GM23338 (cell line): ENCODE results near the gene AP1G1. TPM values are rescaled to one million over a fixed set of nuclear protein-coding genes. Genes with fewer than 3 reads are reported as not detected.

ENCODE experiments used
- ATAC-seq: fragments of 200-7000 bp; cut with Tn5 transposase; 3 replicates; pipeline ENCODE4 v1.9.1; 2020
- DNase-seq: peaks from one replicate; pipeline ENCODE4 v3.0.0-alpha.2; 2015; ENCODE audit warnings: low spot score
- H2AFZ ChIP-seq: fragments of 200-600 bp; sonication (generic); 2 replicates; pipeline ENCODE4 v1.8.0; 2016; ENCODE audit warnings: antibody characterized with exemption, mild to moderate bottlenecking, moderate library complexity
- H3F3A ChIP-seq: fragments of 200-600 bp; sonication (generic); replicated peaks from 2 replicates; pipeline ENCODE4 v1.8.0; 2017; ENCODE audit warnings: antibody characterized with exemption, mixed run types, low read depth
- H3K27ac ChIP-seq: fragments of 200-600 bp; sonication (generic); 2 replicates; pipeline ENCODE4 v1.6.1; 2016; ENCODE audit warnings: low read depth
- H3K27me3 ChIP-seq: fragments of 200-600 bp; sonication (generic); 2 replicates; pipeline ENCODE4 v1.8.0; 2016; ENCODE audit warnings: mild to moderate bottlenecking, mixed run types, moderate library complexity; ENCODE audit not compliant: insufficient read depth
- H3K36me3 ChIP-seq: fragments of 200-600 bp; sonication (generic); 2 replicates; pipeline ENCODE4 v1.8.0; 2016; ENCODE audit warnings: mild to moderate bottlenecking; ENCODE audit not compliant: insufficient read depth
- H3K4me1 ChIP-seq: fragments of 200-600 bp; sonication (generic); 2 replicates; pipeline ENCODE4 v1.8.0; 2016; ENCODE audit warnings: mild to moderate bottlenecking, moderate library complexity; ENCODE audit not compliant: insufficient read depth
- H3K4me2 ChIP-seq: fragments of 200-600 bp; sonication (generic); 2 replicates; pipeline ENCODE4 v1.7.1; 2017; ENCODE audit warnings: mixed run types
- H3K4me3 ChIP-seq: fragments of 200-600 bp; sonication (generic); 2 replicates; pipeline ENCODE4 v1.6.1; 2016; ENCODE audit warnings: mixed run types
- H3K79me2 ChIP-seq: fragments of 200-600 bp; sonication (generic); replicated peaks from 2 replicates; pipeline ENCODE4 v1.8.0; 2017; ENCODE audit warnings: mild to moderate bottlenecking; ENCODE audit not compliant: insufficient read depth
- H3K9me2 ChIP-seq: fragments of 200-600 bp; sonication (generic); 2 replicates; pipeline ENCODE4 v1.8.0; 2017; ENCODE audit not compliant: insufficient read depth
- H4K20me1 ChIP-seq: fragments of 200-600 bp; sonication (generic); replicated peaks from 2 replicates; pipeline ENCODE4 v1.8.0; 2017; ENCODE audit warnings: mild to moderate bottlenecking; ENCODE audit not compliant: insufficient read depth
- H3K27ac Mint-ChIP-seq: 2 replicates; pipeline ENCODE4 v1.8.0; 2020; ENCODE audit warnings: inconsistent platforms, mild to moderate bottlenecking, moderate library complexity, mixed read lengths
- H3K27me3 Mint-ChIP-seq: 3 replicates; pipeline ENCODE4 v1.8.0; 2022; ENCODE audit warnings: low read depth, mild to moderate bottlenecking, moderate library complexity, mixed read lengths, inconsistent platforms; ENCODE audit not compliant: insufficient read depth, poor library complexity
- H3K36me3 Mint-ChIP-seq: 3 replicates; pipeline ENCODE4 v1.8.0; 2021; ENCODE audit warnings: low read depth, mild to moderate bottlenecking, inconsistent platforms, moderate library complexity, mixed read lengths
- H3K4me1 Mint-ChIP-seq: 3 replicates; pipeline ENCODE4 v1.8.0; 2020; ENCODE audit warnings: mild to moderate bottlenecking, inconsistent platforms, mixed read lengths
- H3K4me3 Mint-ChIP-seq: 3 replicates; pipeline ENCODE4 v1.8.0; 2021; ENCODE audit warnings: moderate library complexity, mild to moderate bottlenecking, inconsistent platforms, mixed read lengths
- H3K9me3 Mint-ChIP-seq: 3 replicates; pipeline ENCODE4 v1.8.0; 2020; ENCODE audit warnings: moderate library complexity, mild to moderate bottlenecking, inconsistent platforms, mixed read lengths
- CREB1 ChIP-seq: fragments of 250-450 bp; sonication (Bioruptor Pico); IDR thresholded peaks from 2 replicates; pipeline ENCODE4 v1.5.0; 2020; ENCODE audit warnings: low read depth, mild to moderate bottlenecking, moderate library complexity
- EZH2 ChIP-seq: fragments of 200-600 bp; sonication (generic); IDR thresholded peaks from one replicate; pipeline ENCODE4 v1.8.0; 2017; ENCODE audit warnings: antibody characterized with exemption, mild to moderate bottlenecking, low read depth; ENCODE audit not compliant: unreplicated experiment
- EZH2phosphoT487 ChIP-seq: fragments of 200-600 bp; sonication (generic); IDR thresholded peaks from one replicate; pipeline ENCODE4 v1.8.1; 2018; ENCODE audit warnings: antibody characterized with exemption; ENCODE audit not compliant: unreplicated experiment
- JUNB ChIP-seq: IDR thresholded peaks from one replicate; pipeline ENCODE4 v1.6.1; 2016; ENCODE audit warnings: antibody characterized with exemption; ENCODE audit not compliant: unreplicated experiment
- STAT1 ChIP-seq: IDR thresholded peaks from one replicate; pipeline ENCODE4 v1.6.1; 2016; ENCODE audit warnings: antibody characterized with exemption; ENCODE audit not compliant: unreplicated experiment
- ZNF114 ChIP-seq: fragments of 250-450 bp; sonication (Bioruptor Pico); IDR thresholded peaks from 2 replicates; pipeline ENCODE4 v1.5.0; 2020; ENCODE audit warnings: mild to moderate bottlenecking, moderate library complexity
- ZNF331 ChIP-seq: fragments of 250-450 bp; sonication (Bioruptor Pico); IDR thresholded peaks from 2 replicates; pipeline ENCODE4 v1.5.0; 2020; ENCODE audit warnings: low read depth, mild to moderate bottlenecking, moderate library complexity
- polyA plus RNA-seq: library from polyadenylated mRNA; unstranded; fragments of >200 nt; fragmentation: Nextera tagmentation; extraction: Ambion mirVana; gene quantifications from 2 replicates; pipeline ENCODE4 v1.2.1, GENCODE V29; 2016
- total RNA-seq: library from RNA; depleted of rRNA; stranded (reverse); fragments of >200 nt; shearing (Covaris generic); gene quantifications from 2 replicates; pipeline ENCODE4 v1.2.3, GENCODE V29; 2014
- TF ChIP-seq, protein P1 (sequence below): fragments of 250-450 bp; sonication (Bioruptor Pico); IDR thresholded peaks from 2 replicates; pipeline ENCODE4 v1.5.0; 2020; ENCODE audit warnings: mild to moderate bottlenecking, moderate library complexity
- TF ChIP-seq, protein P2 (sequence below): IDR thresholded peaks from 2 replicates; pipeline ENCODE4 v1.6.1; 2016; ENCODE audit warnings: antibody characterized with exemption

AP1G1 gene
- total and polyA plus RNA-seq, 2 experiments from 2014 or later: 16.3 to 73.3 TPM

DNA sequence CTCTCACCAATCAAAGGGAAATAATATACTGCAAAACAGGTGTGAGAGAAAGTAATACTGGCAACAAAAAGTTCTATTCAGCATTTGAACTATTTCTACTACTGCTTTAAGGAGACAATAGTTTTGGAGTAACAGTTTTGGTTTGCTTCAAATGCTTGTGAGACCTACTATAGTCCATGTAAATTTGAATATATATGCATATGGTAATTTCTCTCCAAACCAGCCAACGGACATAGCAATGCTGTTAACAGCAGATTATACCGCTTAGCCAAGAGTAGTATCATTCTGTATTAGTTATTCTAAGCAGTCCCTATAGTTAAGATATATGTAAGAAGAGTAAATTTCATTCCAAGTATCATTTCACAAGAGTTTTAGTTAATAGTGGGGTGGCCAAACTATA is 102.6 kb downstream of the AP1G1 start (continued):
- TF ChIP-seq, protein P1, sequence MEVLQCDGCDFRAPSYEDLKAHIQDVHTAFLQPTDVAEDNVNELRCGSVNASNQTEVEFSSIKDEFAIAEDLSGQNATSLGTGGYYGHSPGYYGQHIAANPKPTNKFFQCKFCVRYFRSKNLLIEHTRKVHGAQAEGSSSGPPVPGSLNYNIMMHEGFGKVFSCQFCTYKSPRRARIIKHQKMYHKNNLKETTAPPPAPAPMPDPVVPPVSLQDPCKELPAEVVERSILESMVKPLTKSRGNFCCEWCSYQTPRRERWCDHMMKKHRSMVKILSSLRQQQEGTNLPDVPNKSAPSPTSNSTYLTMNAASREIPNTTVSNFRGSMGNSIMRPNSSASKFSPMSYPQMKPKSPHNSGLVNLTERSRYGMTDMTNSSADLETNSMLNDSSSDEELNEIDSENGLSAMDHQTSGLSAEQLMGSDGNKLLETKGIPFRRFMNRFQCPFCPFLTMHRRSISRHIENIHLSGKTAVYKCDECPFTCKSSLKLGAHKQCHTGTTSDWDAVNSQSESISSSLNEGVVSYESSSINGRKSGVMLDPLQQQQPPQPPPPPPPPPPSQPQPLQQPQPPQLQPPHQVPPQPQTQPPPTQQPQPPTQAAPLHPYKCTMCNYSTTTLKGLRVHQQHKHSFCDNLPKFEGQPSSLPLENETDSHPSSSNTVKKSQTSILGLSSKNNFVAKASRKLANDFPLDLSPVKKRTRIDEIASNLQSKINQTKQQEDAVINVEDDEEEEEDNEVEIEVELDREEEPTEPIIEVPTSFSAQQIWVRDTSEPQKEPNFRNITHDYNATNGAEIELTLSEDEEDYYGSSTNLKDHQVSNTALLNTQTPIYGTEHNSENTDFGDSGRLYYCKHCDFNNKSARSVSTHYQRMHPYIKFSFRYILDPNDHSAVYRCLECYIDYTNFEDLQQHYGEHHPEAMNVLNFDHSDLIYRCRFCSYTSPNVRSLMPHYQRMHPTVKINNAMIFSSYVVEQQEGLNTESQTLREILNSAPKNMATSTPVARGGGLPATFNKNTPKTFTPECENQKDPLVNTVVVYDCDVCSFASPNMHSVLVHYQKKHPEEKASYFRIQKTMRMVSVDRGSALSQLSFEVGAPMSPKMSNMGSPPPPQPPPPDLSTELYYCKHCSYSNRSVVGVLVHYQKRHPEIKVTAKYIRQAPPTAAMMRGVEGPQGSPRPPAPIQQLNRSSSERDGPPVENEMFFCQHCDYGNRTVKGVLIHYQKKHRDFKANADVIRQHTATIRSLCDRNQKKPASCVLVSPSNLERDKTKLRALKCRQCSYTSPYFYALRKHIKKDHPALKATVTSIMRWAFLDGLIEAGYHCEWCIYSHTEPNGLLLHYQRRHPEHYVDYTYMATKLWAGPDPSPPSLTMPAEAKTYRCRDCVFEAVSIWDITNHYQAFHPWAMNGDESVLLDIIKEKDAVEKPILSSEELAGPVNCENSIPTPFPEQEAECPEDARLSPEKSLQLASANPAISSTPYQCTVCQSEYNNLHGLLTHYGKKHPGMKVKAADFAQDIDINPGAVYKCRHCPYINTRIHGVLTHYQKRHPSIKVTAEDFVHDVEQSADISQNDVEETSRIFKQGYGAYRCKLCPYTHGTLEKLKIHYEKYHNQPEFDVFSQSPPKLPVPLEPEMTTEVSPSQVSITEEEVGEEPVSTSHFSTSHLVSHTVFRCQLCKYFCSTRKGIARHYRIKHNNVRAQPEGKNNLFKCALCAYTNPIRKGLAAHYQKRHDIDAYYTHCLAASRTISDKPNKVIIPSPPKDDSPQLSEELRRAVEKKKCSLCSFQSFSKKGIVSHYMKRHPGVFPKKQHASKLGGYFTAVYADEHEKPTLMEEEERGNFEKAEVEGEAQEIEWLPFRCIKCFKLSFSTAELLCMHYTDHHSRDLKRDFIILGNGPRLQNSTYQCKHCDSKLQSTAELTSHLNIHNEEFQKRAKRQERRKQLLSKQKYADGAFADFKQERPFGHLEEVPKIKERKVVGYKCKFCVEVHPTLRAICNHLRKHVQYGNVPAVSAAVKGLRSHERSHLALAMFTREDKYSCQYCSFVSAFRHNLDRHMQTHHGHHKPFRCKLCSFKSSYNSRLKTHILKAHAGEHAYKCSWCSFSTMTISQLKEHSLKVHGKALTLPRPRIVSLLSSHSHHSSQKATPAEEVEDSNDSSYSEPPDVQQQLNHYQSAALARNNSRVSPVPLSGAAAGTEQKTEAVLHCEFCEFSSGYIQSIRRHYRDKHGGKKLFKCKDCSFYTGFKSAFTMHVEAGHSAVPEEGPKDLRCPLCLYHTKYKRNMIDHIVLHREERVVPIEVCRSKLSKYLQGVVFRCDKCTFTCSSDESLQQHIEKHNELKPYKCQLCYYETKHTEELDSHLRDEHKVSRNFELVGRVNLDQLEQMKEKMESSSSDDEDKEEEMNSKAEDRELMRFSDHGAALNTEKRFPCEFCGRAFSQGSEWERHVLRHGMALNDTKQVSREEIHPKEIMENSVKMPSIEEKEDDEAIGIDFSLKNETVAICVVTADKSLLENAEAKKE (CRISPR knock-in tag): no peak
- TF ChIP-seq, protein P2, sequence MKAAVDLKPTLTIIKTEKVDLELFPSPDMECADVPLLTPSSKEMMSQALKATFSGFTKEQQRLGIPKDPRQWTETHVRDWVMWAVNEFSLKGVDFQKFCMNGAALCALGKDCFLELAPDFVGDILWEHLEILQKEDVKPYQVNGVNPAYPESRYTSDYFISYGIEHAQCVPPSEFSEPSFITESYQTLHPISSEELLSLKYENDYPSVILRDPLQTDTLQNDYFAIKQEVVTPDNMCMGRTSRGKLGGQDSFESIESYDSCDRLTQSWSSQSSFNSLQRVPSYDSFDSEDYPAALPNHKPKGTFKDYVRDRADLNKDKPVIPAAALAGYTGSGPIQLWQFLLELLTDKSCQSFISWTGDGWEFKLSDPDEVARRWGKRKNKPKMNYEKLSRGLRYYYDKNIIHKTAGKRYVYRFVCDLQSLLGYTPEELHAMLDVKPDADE: no peak
- no peak for TF ChIP-seq EZH2
- no peak for TF ChIP-seq ZNF114 (CRISPR knock-in tag)

DNA sequence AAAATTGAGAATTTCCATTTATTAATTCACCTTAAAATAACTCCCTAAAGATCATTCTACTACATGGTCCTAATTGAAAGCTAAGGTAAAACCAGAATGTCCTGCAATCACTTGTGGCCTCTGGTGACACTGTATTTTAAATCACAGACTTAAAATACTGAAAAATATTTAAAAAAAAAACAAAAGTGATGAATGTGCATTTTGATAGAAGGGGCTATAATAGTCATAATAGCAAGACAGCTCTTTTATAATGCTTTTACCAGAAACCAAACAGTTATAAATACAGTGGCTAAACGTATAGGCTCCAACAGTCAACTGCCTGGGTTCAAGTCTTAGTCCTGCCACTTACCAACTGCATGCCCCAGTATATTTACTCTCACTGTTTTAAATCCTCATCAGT is 105.3 kb downstream of the AP1G1 start:
- Mint-ChIP-seq H3K27ac (no peak overlapping the region), H3K27me3 (peaks cover 3% of the 10 kb centered on the region), H3K4me3 (no peak overlapping the region), H3K4me1 (peaks cover 29% of the 10 kb centered on the region), H3K9me3 (no peaks in the 10 kb centered on the region), H3K36me3 (peaks cover 21% of the 10 kb centered on the region)
- H3K36me3 ChIP-seq: peaks cover 6% of the 10 kb centered on the region; the same call in 1 of the 2 replicates
- no peak overlapping the region for H2AFZ ChIP-seq
- DNase-seq (no peak), ATAC-seq (no peak)
- peaks cover 30% of the 10 kb centered on the region for H3K79me2 ChIP-seq
- no peaks in the 10 kb centered on the region; the same call in 1 of the 2 replicates for H3F3A ChIP-seq
- H3K27ac ChIP-seq: no peak overlapping the region
- H3K4me3 ChIP-seq: no peak overlapping the region
- peaks cover 20% of the 10 kb centered on the region for H3K4me1 ChIP-seq
- no peak overlapping the region for H3K4me2 ChIP-seq
- H3K27me3 ChIP-seq: no peaks in the 10 kb centered on the region
- H4K20me1 ChIP-seq: 0 out of 2 replicates have a peak, but pooled peaks cover 4% of the 10 kb centered on the region
- no peaks in the 10 kb centered on the region for H3K9me2 ChIP-seq
- TF ChIP-seq, protein P1 (CRISPR knock-in tag): no peak
- TF ChIP-seq EZH2: no peak
- TF ChIP-seq JUNB: no peak
- TF ChIP-seq ZNF331 (CRISPR knock-in tag): no peak
- no peak for TF ChIP-seq STAT1
- no peak for TF ChIP-seq CREB1
- TF ChIP-seq EZH2phosphoT487: no peak
